ENCODE measurements around the gene PARD3B. TPM values are rescaled to one million over a fixed set of nuclear protein-coding genes. Genes with fewer than 3 reads are reported as not detected.

PARD3B gene
- total RNA-seq, 1 experiment from 2014 or later = 10.1 TPM

GRCh38 chr2:204498291-204498690 lies 47.0 kb upstream of the PARD3B start:
- H3K36me3 Mint-ChIP-seq (ENCODE audit: insufficient read depth, unreplicated experiment) = no peaks in the 10 kb centered on the region
- no peaks in the 10 kb centered on the region for H3K27me3 Mint-ChIP-seq (ENCODE audit: unreplicated experiment)
- no peaks in the 10 kb centered on the region for H3K9me3 Mint-ChIP-seq (ENCODE audit: low read depth, unreplicated experiment)
- TF ChIP-seq CTCF (IDR thresholded peaks at IDR 0.05; ENCODE audit: unreplicated experiment) = no peak
- no peak overlapping the region for H3K27ac Mint-ChIP-seq (ENCODE audit: unreplicated experiment)
- CTCF ChIA-PET = interaction anchor here (1.6 kb wide), 1 partner anchor 17 kb away, joined by 4 read pairs; no protein-coding TSS in a partner anchor
- no peak for DNase-seq
- no TSS peak for BruUV-seq (replicated peaks)
- H3K4me1 Mint-ChIP-seq (ENCODE audit: low read depth, unreplicated experiment) = no peaks in the 10 kb centered on the region
- intact Hi-C loops (cut with micrococcal nuclease; ENCODE audit: unreplicated experiment) = no loop called here
- no peak overlapping the region for H3K4me3 Mint-ChIP-seq (ENCODE audit: low read depth, unreplicated experiment)

GRCh38 chr2:204503869-204504268 lies 41.4 kb upstream of the PARD3B start:
- no peak for DNase-seq
- no peaks in the 10 kb centered on the region for H3K36me3 Mint-ChIP-seq (ENCODE audit: insufficient read depth, unreplicated experiment)

GRCh38 chr2:204504594-204504993 lies 40.7 kb upstream of the PARD3B start:
- Mint-ChIP-seq H3K9me3 (ENCODE audit: low read depth, unreplicated experiment) (no peaks in the 10 kb centered on the region), H3K4me1 (ENCODE audit: low read depth, unreplicated experiment) (no peaks in the 10 kb centered on the region), H3K27ac (ENCODE audit: unreplicated experiment) (no peak overlapping the region), H3K27me3 (ENCODE audit: unreplicated experiment) (no peaks in the 10 kb centered on the region), H3K36me3 (ENCODE audit: insufficient read depth, unreplicated experiment) (no peaks in the 10 kb centered on the region), H3K4me3 (ENCODE audit: low read depth, unreplicated experiment) (no peak overlapping the region)
- no TSS peak for BruUV-seq (replicated peaks)
- no peak for TF ChIP-seq CTCF (IDR thresholded peaks at IDR 0.05; ENCODE audit: unreplicated experiment)
- CTCF ChIA-PET = no interaction called here
- intact Hi-C loops (cut with micrococcal nuclease; ENCODE audit: unreplicated experiment) = no loop called here
- DNase-seq = no peak

More at GRCh38 chr2:204503869-204504268, 41.4 kb upstream of the PARD3B start:
- CTCF ChIA-PET = no interaction called here
- Mint-ChIP-seq H3K9me3 (ENCODE audit: low read depth, unreplicated experiment) (no peaks in the 10 kb centered on the region), H3K4me1 (ENCODE audit: low read depth, unreplicated experiment) (no peaks in the 10 kb centered on the region), H3K27ac (ENCODE audit: unreplicated experiment) (no peak overlapping the region), H3K4me3 (ENCODE audit: low read depth, unreplicated experiment) (no peak overlapping the region), H3K27me3 (ENCODE audit: unreplicated experiment) (no peaks in the 10 kb centered on the region)
- intact Hi-C loops (cut with micrococcal nuclease; ENCODE audit: unreplicated experiment) = no loop called here
- no peak for TF ChIP-seq CTCF (IDR thresholded peaks at IDR 0.05; ENCODE audit: unreplicated experiment)
- no TSS peak for BruUV-seq (replicated peaks)

- no peak for TF ChIP-seq CTCF (IDR thresholded peaks at IDR 0.05; ENCODE audit: unreplicated experiment)
- intact Hi-C loops (cut with micrococcal nuclease; ENCODE audit: unreplicated experiment) = no loop called here
- Mint-ChIP-seq H3K9me3 (ENCODE audit: low read depth, unreplicated experiment) (no peaks in the 10 kb centered on the region), H3K36me3 (ENCODE audit: insufficient read depth, unreplicated experiment) (no peaks in the 10 kb centered on the region), H3K27ac (ENCODE audit: unreplicated experiment) (no peak overlapping the region), H3K27me3 (ENCODE audit: unreplicated experiment) (no peaks in the 10 kb centered on the region), H3K4me3 (ENCODE audit: low read depth, unreplicated experiment) (no peak overlapping the region), H3K4me1 (ENCODE audit: low read depth, unreplicated experiment) (no peaks in the 10 kb centered on the region)
- DNase-seq = no peak
- CTCF ChIA-PET = interaction anchor here (1.1 kb wide), 1 partner anchor 71 kb away, joined by 3 read pairs; no protein-coding TSS in a partner anchor
- no TSS peak for BruUV-seq (replicated peaks)
Measured at GRCh38 chr2:204505488-204505887, 39.8 kb upstream of the PARD3B start.
